Endometrial microvascular endothelial cells (primary cell): ENCODE data around the gene MSANTD2. TPM values are rescaled to one million over a fixed set of nuclear protein-coding genes. Genes with fewer than 3 reads are reported as not detected.

Experiments
- in situ Hi-C: cut with HindIII; loops from 2 replicates; pipeline ENCODE4 v1.10.0; 2017; ENCODE audit warnings: low sequenced_read_pairs, low pct_unique_long_range_greater_than_20kb; ENCODE audit errors: inconsistent ontology term
- total RNA-seq: library from RNA; depleted of rRNA; stranded (reverse); fragments of >200 nt; gene quantifications from one replicate; pipeline ENCODE4 v1.2.3, GENCODE V29; 2015; ENCODE audit errors: inconsistent ontology term

MSANTD2 gene
- total RNA-seq, 1 donor from 2014 or later: 16.1 TPM

DNA sequence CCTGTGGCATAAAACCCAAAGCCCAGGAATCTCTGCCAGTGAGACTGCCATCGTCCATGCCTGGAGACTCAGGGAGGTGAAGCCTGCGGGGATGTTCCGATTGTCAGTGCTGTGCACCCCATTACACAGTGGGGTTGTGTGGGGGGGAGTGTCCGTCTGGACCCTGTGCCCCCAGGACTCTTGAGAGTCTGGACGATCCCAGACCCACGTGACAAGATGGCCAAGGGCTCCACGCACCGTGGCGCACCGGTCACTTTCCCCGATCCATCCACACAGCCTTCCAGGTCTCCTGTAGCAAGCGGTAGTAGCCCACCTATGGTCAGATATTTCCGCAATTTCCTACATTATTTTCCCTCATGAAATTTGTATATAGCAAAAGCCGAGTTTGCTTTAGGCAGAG lies 81.4 kb downstream of the MSANTD2 start:
- in situ Hi-C loops: no loop called here

DNA sequence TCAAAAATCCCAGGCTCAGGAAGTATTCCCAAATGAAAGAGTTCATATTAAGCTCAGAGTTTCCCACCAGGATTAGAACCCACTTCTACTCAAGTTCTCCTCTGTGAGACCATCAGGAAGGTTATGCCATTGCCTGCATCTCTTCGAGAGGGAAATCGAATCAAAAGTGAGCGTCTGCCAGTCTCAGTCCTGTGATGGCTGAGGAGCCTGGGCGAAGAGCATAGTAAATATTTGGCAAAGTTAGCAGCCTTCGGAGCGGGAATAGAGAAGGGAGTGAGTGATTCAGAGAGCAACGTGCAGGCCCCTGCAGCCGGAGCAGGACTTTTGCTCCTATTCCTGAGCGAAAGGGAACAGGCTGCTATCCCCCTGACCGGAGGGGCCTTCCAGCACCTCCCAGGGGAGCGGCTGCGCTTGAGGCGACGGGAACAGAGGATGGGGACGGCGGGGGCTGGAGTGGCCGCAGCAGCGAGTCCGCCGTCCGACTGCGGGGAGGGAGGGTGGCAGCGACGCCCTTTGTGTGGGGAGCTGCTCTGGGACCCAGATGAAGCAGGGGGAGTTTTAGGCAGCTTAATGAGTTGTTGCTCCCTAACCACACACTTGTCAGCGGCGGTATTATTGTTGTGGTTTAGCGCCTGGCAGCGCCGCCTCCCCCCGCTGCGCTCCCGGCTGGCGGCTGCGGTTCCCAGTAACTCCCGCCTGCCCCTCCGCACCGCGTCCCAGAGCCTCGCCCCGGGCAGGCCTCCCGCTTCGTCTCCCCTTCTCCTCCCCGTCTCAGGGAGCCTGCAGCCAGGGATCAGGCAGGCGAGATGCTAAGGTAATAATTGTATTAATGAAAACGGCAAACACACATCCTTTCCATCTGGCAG lies 82.2 kb downstream of the MSANTD2 start:
- in situ Hi-C loops: no loop called here

DNA sequence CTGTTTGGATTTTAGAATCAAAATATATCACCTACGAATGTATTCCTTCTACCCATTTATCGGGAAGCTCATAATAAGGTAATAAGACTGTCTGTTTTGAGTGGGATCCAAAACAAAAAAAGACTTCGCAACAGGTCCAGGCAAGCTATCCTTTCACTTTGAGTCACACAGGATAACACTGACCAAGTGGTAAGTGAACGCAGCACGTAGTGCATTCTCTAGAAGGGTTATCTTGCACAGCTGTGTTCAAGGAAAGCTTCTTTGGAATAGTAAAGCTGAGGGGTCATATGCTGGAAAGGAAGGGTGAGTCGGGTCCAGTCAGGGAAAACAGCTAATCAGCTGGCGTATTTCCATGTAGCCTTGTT lies 82.8 kb downstream of the MSANTD2 start:
- in situ Hi-C loops: no loop called here

DNA sequence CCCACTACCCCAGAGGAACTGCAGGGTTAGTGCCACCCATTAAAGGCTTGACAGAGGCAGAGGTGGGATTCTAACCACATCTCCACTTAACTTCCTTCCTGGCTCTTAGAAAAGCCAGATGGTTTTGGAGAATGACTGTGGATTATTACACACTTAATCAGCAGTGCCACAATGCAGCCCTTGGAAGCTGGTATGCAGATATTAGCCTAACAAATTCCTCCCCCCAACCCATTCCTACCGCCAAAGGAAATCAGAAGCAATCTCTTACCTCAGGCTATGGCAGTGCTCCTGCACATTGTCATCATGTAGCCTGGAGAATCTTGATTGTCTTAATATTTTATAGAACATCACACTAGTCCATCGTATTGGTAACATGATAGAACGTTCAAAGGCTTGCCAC lies 83.6 kb downstream of the MSANTD2 start:
- in situ Hi-C loops: no loop called here

Other genes with a start within 250 kb of the MSANTD2 start
- not detected for gene OR8A1, start 230.4 kb downstream of the MSANTD2 start, total RNA-seq
- gene PANX3, start 189.0 kb downstream of the MSANTD2 start, total RNA-seq: not detected
- gene TBRG1, start 177.5 kb downstream of the MSANTD2 start, total RNA-seq: 20.0 TPM
- gene SIAE, start 126.7 kb downstream of the MSANTD2 start, total RNA-seq: 19.3 TPM
- 16.8 TPM for gene SPA17, start 126.5 kb downstream of the MSANTD2 start, total RNA-seq
- 14.6 TPM for gene NRGN, start 60.5 kb downstream of the MSANTD2 start, total RNA-seq
- gene VSIG2, start 48.2 kb downstream of the MSANTD2 start, total RNA-seq: 0.46 TPM
- gene ESAM, start 38.1 kb downstream of the MSANTD2 start, total RNA-seq: 289 TPM
- gene ROBO3, start 65.0 kb upstream of the MSANTD2 start, total RNA-seq: 9.9 TPM
- gene ROBO4, start 97.5 kb upstream of the MSANTD2 start, total RNA-seq: 430 TPM
- gene HEPN1, start 118.8 kb upstream of the MSANTD2 start, total RNA-seq: not detected
- not detected for gene HEPACAM, start 135.6 kb upstream of the MSANTD2 start, total RNA-seq
- 11.2 TPM for gene CCDC15, start 153.8 kb upstream of the MSANTD2 start, total RNA-seq